ENCODE data around the gene ATXN7L2.

- TF ChIP-seq CTCF (IDR thresholded peaks at IDR 0.05) (no peak), POLR2A (IDR thresholded peaks at IDR 0.05) (no peak)
Measured at GRCh38 chr1:109530457-109531087, 46.9 kb downstream of the ATXN7L2 start.

Data from heart left ventricle (tissue), 13 donors.